ENCODE results near the gene IL10RB.
A peak's percentile ranks its signal among the peaks of the same experiment; 100 is the strongest.
"Not testable (repeated sequence)": the region's sequence is repeated elsewhere in the genome, so short reads cannot be mapped to it uniquely, and the experiment has no call there.

The IL10RB gene

GRCh38 chr21:33236766-33237165 lies 29.4 kb upstream of the IL10RB start:
- peak overlapping the region; percentile 95 for H3K27ac ChIP-seq
- no peak overlapping the region for H2AFZ ChIP-seq (ENCODE audit: low read depth)
- TF ChIP-seq, protein P1, sequence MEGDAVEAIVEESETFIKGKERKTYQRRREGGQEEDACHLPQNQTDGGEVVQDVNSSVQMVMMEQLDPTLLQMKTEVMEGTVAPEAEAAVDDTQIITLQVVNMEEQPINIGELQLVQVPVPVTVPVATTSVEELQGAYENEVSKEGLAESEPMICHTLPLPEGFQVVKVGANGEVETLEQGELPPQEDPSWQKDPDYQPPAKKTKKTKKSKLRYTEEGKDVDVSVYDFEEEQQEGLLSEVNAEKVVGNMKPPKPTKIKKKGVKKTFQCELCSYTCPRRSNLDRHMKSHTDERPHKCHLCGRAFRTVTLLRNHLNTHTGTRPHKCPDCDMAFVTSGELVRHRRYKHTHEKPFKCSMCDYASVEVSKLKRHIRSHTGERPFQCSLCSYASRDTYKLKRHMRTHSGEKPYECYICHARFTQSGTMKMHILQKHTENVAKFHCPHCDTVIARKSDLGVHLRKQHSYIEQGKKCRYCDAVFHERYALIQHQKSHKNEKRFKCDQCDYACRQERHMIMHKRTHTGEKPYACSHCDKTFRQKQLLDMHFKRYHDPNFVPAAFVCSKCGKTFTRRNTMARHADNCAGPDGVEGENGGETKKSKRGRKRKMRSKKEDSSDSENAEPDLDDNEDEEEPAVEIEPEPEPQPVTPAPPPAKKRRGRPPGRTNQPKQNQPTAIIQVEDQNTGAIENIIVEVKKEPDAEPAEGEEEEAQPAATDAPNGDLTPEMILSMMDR (conservative IDR thresholded peaks at IDR 0.05; ENCODE audit: low read depth, low read length): no peak
- H3K4me1 ChIP-seq (ENCODE audit: low read depth, poor library complexity, severe bottlenecking): peaks cover 96% of the 10 kb centered on the region
- peaks cover 3% of the 10 kb centered on the region; the same call in 1 of the 2 replicates for H3K36me3 ChIP-seq (ENCODE audit: insufficient read depth)
- peaks cover 83% of the 10 kb centered on the region for H3K79me2 ChIP-seq (ENCODE audit: insufficient read depth, low read depth)
- H3K4me3 ChIP-seq (IDR thresholded peaks at IDR 0.05; ENCODE audit: insufficient read depth, low read depth, low read length): no peak overlapping the region
- H3K27me3 ChIP-seq (ENCODE audit: insufficient read depth, low read depth): no peaks in the 10 kb centered on the region
- H4K20me1 ChIP-seq (ENCODE audit: insufficient read depth): no peaks in the 10 kb centered on the region
- H3K4me2 ChIP-seq: peak overlapping the region; percentile 91
- peak overlapping the region; percentile 73; the same call in 1 of the 2 replicates for H3K9ac ChIP-seq

GRCh38 chr21:33237486-33237885 lies 28.7 kb upstream of the IL10RB start:
- Histone ChIP-seq H2AFZ (ENCODE audit: low read depth) (peak overlapping the region; percentile 18; the same call in 1 of the 2 replicates), H3K79me2 (ENCODE audit: insufficient read depth, low read depth) (peaks cover 81% of the 10 kb centered on the region), H3K27ac (peak overlapping the region; percentile 95), H3K36me3 (ENCODE audit: insufficient read depth) (peaks cover 3% of the 10 kb centered on the region; the same call in 1 of the 2 replicates), H3K4me1 (ENCODE audit: low read depth, poor library complexity, severe bottlenecking) (peaks cover 95% of the 10 kb centered on the region), H3K9ac (peak overlapping the region; percentile 73), H4K20me1 (ENCODE audit: insufficient read depth) (no peaks in the 10 kb centered on the region), H3K4me2 (peak overlapping the region; percentile 91), H3K4me3 (IDR thresholded peaks at IDR 0.05; ENCODE audit: insufficient read depth, low read depth, low read length) (no peak overlapping the region), H3K27me3 (ENCODE audit: insufficient read depth, low read depth) (no peaks in the 10 kb centered on the region)
- TF ChIP-seq, protein P1 (conservative IDR thresholded peaks at IDR 0.05; ENCODE audit: low read depth, low read length): no peak

DNA sequence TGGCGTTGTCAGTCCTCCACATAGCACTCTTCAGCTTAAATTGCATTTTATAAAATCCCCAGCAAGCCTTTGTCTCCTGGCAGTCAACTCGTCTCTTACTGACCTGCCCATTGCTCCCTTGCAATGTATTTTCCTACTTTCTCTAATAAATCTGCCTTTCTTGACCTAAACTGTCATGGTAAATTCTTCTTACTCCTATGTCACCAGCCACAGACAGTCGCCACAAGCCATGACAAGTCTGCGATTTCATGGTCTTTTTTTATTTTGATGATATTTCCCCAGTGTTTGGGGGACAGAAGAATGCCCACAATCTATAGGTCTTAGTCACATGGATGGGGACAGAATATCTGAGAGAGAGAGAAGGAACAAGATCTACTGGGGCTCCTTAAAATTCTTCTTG lies 28.0 kb upstream of the IL10RB start:
- peaks cover 91% of the 10 kb centered on the region for H3K4me1 ChIP-seq (ENCODE audit: low read depth, poor library complexity, severe bottlenecking)
- no peaks in the 10 kb centered on the region for H4K20me1 ChIP-seq (ENCODE audit: insufficient read depth)
- peak overlapping the region; percentile 95 for H3K27ac ChIP-seq
- H3K4me3 ChIP-seq (IDR thresholded peaks at IDR 0.05; ENCODE audit: insufficient read depth, low read depth, low read length): no peak overlapping the region
- H3K79me2 ChIP-seq (ENCODE audit: insufficient read depth, low read depth): peaks cover 78% of the 10 kb centered on the region
- TF ChIP-seq, protein P1 (conservative IDR thresholded peaks at IDR 0.05; ENCODE audit: low read depth, low read length): no peak
- H3K9ac ChIP-seq: peak overlapping the region; percentile 73
- peak overlapping the region; percentile 18; the same call in 1 of the 2 replicates for H2AFZ ChIP-seq (ENCODE audit: low read depth)
- peaks cover 3% of the 10 kb centered on the region; the same call in 1 of the 2 replicates for H3K36me3 ChIP-seq (ENCODE audit: insufficient read depth)
- H3K4me2 ChIP-seq: peak overlapping the region; percentile 91
- no peaks in the 10 kb centered on the region for H3K27me3 ChIP-seq (ENCODE audit: insufficient read depth, low read depth)

DNA sequence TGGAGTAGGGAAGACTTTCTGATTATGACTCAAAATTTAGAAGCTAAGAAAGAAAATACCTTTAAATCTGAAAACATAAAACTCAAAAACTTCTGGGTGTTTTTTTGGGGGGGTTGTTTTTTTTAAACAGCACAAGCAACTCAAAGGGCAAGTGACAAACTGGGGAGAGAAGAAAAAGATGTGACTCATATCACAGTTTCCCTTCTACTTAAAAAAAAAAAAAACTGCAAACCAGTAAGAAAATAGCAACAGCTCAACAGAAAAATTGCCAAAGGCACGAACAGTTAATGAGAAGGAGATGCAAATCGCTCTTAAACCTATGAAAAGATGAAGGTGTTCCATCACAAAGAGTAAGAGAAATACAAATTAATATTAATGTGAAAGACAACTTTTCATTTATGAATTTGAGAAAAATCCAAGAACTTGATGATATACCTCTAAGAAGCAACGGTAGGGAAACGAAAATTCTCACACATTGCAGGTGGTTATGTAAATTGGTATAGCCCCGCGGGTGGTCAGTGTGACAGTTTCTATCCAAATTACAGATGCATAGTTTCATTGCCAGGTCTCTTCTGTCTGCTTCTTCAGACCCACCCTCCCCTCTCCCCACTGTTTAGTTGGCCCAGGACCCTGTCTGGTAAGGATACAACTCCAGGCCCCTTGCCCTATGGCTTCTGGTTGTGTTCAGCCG lies 27.5 kb upstream of the IL10RB start:
- peaks cover 78% of the 10 kb centered on the region for H3K79me2 ChIP-seq (ENCODE audit: insufficient read depth, low read depth)
- H3K4me3 ChIP-seq (IDR thresholded peaks at IDR 0.05; ENCODE audit: insufficient read depth, low read depth, low read length): no peak overlapping the region
- H3K36me3 ChIP-seq (ENCODE audit: insufficient read depth): no peaks in the 10 kb centered on the region
- no peaks in the 10 kb centered on the region for H3K27me3 ChIP-seq (ENCODE audit: insufficient read depth, low read depth)
- peak overlapping the region; percentile 91 for H3K4me2 ChIP-seq
- H4K20me1 ChIP-seq (ENCODE audit: insufficient read depth): no peaks in the 10 kb centered on the region
- H2AFZ ChIP-seq (ENCODE audit: low read depth): peak overlapping the region; percentile 18; the same call in 1 of the 2 replicates
- peaks cover 91% of the 10 kb centered on the region for H3K4me1 ChIP-seq (ENCODE audit: low read depth, poor library complexity, severe bottlenecking)
- H3K27ac ChIP-seq: peak overlapping the region; percentile 95
- H3K9ac ChIP-seq: peak overlapping the region; percentile 73
- TF ChIP-seq, protein P1 (conservative IDR thresholded peaks at IDR 0.05; ENCODE audit: low read depth, low read length): no peak

- not testable (repeated sequence) for H3K4me3 ChIP-seq (IDR thresholded peaks at IDR 0.05; ENCODE audit: insufficient read depth, low read depth, low read length); H4K20me1 ChIP-seq (ENCODE audit: insufficient read depth); H3K36me3 ChIP-seq (ENCODE audit: insufficient read depth); H2AFZ ChIP-seq (ENCODE audit: low read depth); H3K27me3 ChIP-seq (ENCODE audit: insufficient read depth, low read depth)
- peaks cover 69% of the 10 kb centered on the region for H3K79me2 ChIP-seq (ENCODE audit: insufficient read depth, low read depth)
- H3K27ac ChIP-seq: peak overlapping the region; percentile 95
- peak overlapping the region; percentile 73 for H3K9ac ChIP-seq
- peaks cover 91% of the 10 kb centered on the region for H3K4me1 ChIP-seq (ENCODE audit: low read depth, poor library complexity, severe bottlenecking)
- H3K4me2 ChIP-seq: peak overlapping the region; percentile 91
Observed at GRCh38 chr21:33239559-33240127, 26.5 kb upstream of the IL10RB start.

All from KMS-11 (cell line).